K562 (cell line): ENCODE measurements around the gene GRIN2A. TPM values are rescaled to one million over a fixed set of nuclear protein-coding genes. Genes with fewer than 3 reads are reported as not detected.

Source experiments
- ATAC-seq: fragments of 200-7000 bp; cut with Tn5 transposase; 3 replicates; pipeline ENCODE4 v1.9.1; 2020; ENCODE audit warnings: moderate library complexity
- BruUV-seq: library from RNA; stranded (reverse); fragments of 400-500 nt; replicated peaks from 2 replicates; lab custom pipeline; 2021; lab: Mats Ljungman, UMichigan
- CTCF ChIA-PET: fragments of 300-600 bp; formaldehyde crosslinking; extraction: SDS; loops from one replicate; lab custom pipeline; 2021; ENCODE audit warnings: low intra/inter-chr PET ratio; lab: Yijun Ruan, JAX
- POLR2A ChIA-PET: fragments of 300-600, 350-650 bp; sonication (Branson Sonifier 250); formaldehyde crosslinking; extraction: SDS; loops from one replicate; lab custom pipeline; 2021; ENCODE audit warnings: antibody characterized with exemption, inconsistent platforms; lab: Yijun Ruan, JAX
- DNase-seq, 4 experiments: peaks; one replicate each; pipeline versions ENCODE4 v3.0.0 to v3.0.0-alpha.2; 2011 to 2018; ENCODE audit warnings: low spot score in 3 of 4, mixed read lengths in 3 of 4; ENCODE audit errors: extremely low read depth in 1 of 4
- FAIRE-seq: peaks from 2 replicates; lab custom pipeline; 2011; peaks lifted over from hg19 to GRCh38; lab: Jason Lieb, UNC
- H2AFZ ChIP-seq: 2 replicates; pipeline ENCODE4 v1.6.0; 2011; ENCODE audit warnings: low read depth, low read length, control low read depth, inconsistent platforms
- H3K27ac ChIP-seq: fragments of 200-600 bp; 3 replicates; pipeline ENCODE4 v1.8.0; 2011; ENCODE audit warnings: low read depth, mild to moderate bottlenecking, control low read depth, inconsistent platforms, low read length, moderate library complexity, mixed read lengths; ENCODE audit errors: extremely low read depth
- H3K27me3 ChIP-seq, 2 experiments: fragments of 300-600 bp in 1 of 2; 2 replicates in 1 of 2; 3 replicates in 1 of 2; pipeline versions ENCODE4 v1.6.0 to v1.8.0; 2011; ENCODE audit warnings: inconsistent platforms in 2 of 2, low read length in 2 of 2, mild to moderate bottlenecking in 1 of 2, mixed read lengths in 1 of 2, moderate library complexity in 1 of 2; ENCODE audit not compliant: control insufficient read depth in 2 of 2, insufficient read depth in 2 of 2
- H3K36me3 ChIP-seq: fragments of 300-600 bp; 3 replicates; pipeline ENCODE4 v1.8.0; 2011; ENCODE audit warnings: mild to moderate bottlenecking, low read length, inconsistent platforms; ENCODE audit not compliant: control insufficient read depth, insufficient read depth
- H3K4me1 ChIP-seq, 2 experiments: fragments of 200-600 bp in 1 of 2; replicated peaks in 1 of 2; 2 replicates in 1 of 2; 3 replicates in 1 of 2; pipeline versions ENCODE4 v1.5.1 to v1.8.0; 2011; ENCODE audit warnings: inconsistent platforms in 2 of 2, low read length in 2 of 2, mild to moderate bottlenecking in 1 of 2, mixed read lengths in 1 of 2, moderate library complexity in 1 of 2; ENCODE audit not compliant: control insufficient read depth in 2 of 2, insufficient read depth in 2 of 2
- H3K4me2 ChIP-seq: 2 replicates; pipeline ENCODE4 v1.6.1; 2011; ENCODE audit warnings: low read length, control low read depth, inconsistent platforms, mixed read lengths; ENCODE audit not compliant: insufficient read depth
- H3K4me3 ChIP-seq: fragments of 200-600 bp; sonication (generic), shearing (Covaris generic); 2 replicates; pipeline ENCODE4 v1.5.1; 2016; ENCODE audit warnings: control low read depth, inconsistent platforms
- H3K79me2 ChIP-seq: fragments of 200-600 bp; 3 replicates; pipeline ENCODE4 v1.8.0; 2011; ENCODE audit warnings: low read length, inconsistent platforms; ENCODE audit not compliant: control insufficient read depth, insufficient read depth
- H3K9ac ChIP-seq, 2 experiments: 2 replicates each; pipeline versions ENCODE4 v1.6.0 to v1.6.1; 2011; ENCODE audit warnings: low read depth in 2 of 2, low read length in 2 of 2, control low read depth in 1 of 2, inconsistent platforms in 1 of 2, mild to moderate bottlenecking in 1 of 2, mixed read lengths in 1 of 2; ENCODE audit not compliant: insufficient read depth in 1 of 2
- H3K9me1 ChIP-seq: one replicate; pipeline ENCODE4 v1.6.0; 2011; ENCODE audit warnings: inconsistent platforms, mild to moderate bottlenecking, low read length, moderate library complexity; ENCODE audit not compliant: control insufficient read depth, insufficient read depth
- H3K9me3 ChIP-seq: replicated peaks from 2 replicates; pipeline ENCODE4 v1.5.1; 2011; ENCODE audit warnings: low read depth, low read length, inconsistent platforms; ENCODE audit not compliant: control insufficient read depth, insufficient read depth
- H4K20me1 ChIP-seq: replicated peaks from 2 replicates; pipeline ENCODE4 v1.6.1; 2011; ENCODE audit warnings: low read length, inconsistent platforms, mixed read lengths; ENCODE audit not compliant: control insufficient read depth, insufficient read depth
- BRD9 ChIP-seq: fragments of 450-650 bp; IDR thresholded peaks from 2 replicates; pipeline ENCODE4 v1.6.1; 2018; ENCODE audit warnings: low read depth; ENCODE audit not compliant: partially characterized antibody
- FOXA3 ChIP-seq, 2 experiments: fragments of 450-650 bp in 1 of 2; sonication (generic) in 1 of 2; formaldehyde crosslinking; IDR thresholded peaks in 1 of 2; conservative IDR thresholded peaks in 1 of 2; 2 replicates each; pipeline versions ENCODE4 v1.4.0 to v1.8.0; 2020 to 2022; ENCODE audit warnings: mild to moderate bottlenecking in 2 of 2, missing genetic modification reagents in 1 of 2
- HDAC2 ChIP-seq: fragments of 450-650 bp; IDR thresholded peaks from 2 replicates; pipeline ENCODE4 v1.6.1; 2016; ENCODE audit warnings: mild to moderate bottlenecking
- RBM14 ChIP-seq: fragments of 200-400 bp; formaldehyde crosslinking; IDR thresholded peaks from 2 replicates; pipeline ENCODE4 v1.6.1; 2018; ENCODE audit warnings: low read depth, mild to moderate bottlenecking, low read length, moderate library complexity, borderline replicate concordance; ENCODE audit not compliant: insufficient read depth
- RBM25 ChIP-seq: fragments of 200-400 bp; formaldehyde crosslinking; IDR thresholded peaks from 2 replicates; pipeline ENCODE4 v1.6.1; 2018; ENCODE audit warnings: low read length, low read depth, moderate library complexity; ENCODE audit not compliant: severe bottlenecking
- ZC3H11A ChIP-seq: IDR thresholded peaks from 2 replicates; pipeline ENCODE4 v1.6.1; 2012; ENCODE audit warnings: low read depth, low read length, improper control_type of control experiment
- ZKSCAN1 ChIP-seq: fragments of 150-350 bp; IDR thresholded peaks from 2 replicates; pipeline ENCODE4 v1.6.1; 2016; ENCODE audit warnings: low read depth, low read length
- ZNF175 ChIP-seq: fragments of 200-800 bp; sonication (Bioruptor generic); IDR thresholded peaks from 2 replicates; pipeline ENCODE4 v1.6.1; 2016; ENCODE audit warnings: low read depth, mild to moderate bottlenecking, missing genetic modification characterization, missing compliant biosample characterization
- ZNF445 ChIP-seq: fragments of 250-450 bp; sonication (Bioruptor Pico); IDR thresholded peaks from 2 replicates; pipeline ENCODE4 v1.4.0; 2020; ENCODE audit warnings: low read depth, mild to moderate bottlenecking, moderate library complexity
- WGBS: fragments of 100-300 bp; shearing (Covaris generic); methylation state at CpG from one replicate; pipeline ENCODE4 v1.1.6; 2016; ENCODE audit warnings: low coverage, mixed read lengths; ENCODE audit not compliant: insufficient coverage; ENCODE audit errors: missing lambda C conversion rate; 5-methylcytosine and 5-hydroxymethylcytosine counted together
- in situ Hi-C: fragments of 300-500 bp; cut with MboI; formaldehyde crosslinking; loops from 4 replicates; pipeline ENCODE4 v1.15.0; 2018; ENCODE audit warnings: inconsistent platforms, mixed read lengths
- intact Hi-C: fragments of 100-400 bp; cut with micrococcal nuclease; formaldehyde crosslinking; loops from 2 replicates; pipeline ENCODE4 v1.14.2; 2022
- polyA plus RNA-seq, 8 experiments: library from polyadenylated mRNA; depleted of rRNA in 4 of 8; stranded (reverse) in 5 of 8; unstranded in 3 of 8; fragments of >200 nt; fragmentation: Nextera tagmentation in 2 of 8; fragmentation: Illumina TruSeq in 1 of 8; extraction: Ambion mirVana in 2 of 8; extraction: Trizol in 1 of 8; gene quantifications; 2 replicates each; pipeline versions ENCODE4 v1.2.1 to v1.2.3, GENCODE V29; 2011 to 2014; ENCODE audit warnings: inconsistent platforms in 1 of 8, missing spikeins in 1 of 8
- total RNA-seq, 7 experiments: library from RNA; depleted of rRNA in 6 of 7; stranded (reverse); fragments of >200 nt in 6 of 7; fragmentation: Illumina TruSeq in 2 of 7; extraction: Trizol in 2 of 7; gene quantifications; 2 replicates each; pipeline versions ENCODE4 v1.2.1 to v1.2.3, GENCODE V29; 2011 to 2021; ENCODE audit warnings: low replicate concordance in 1 of 7

The GRIN2A gene
- total and polyA plus RNA-seq, 9 of the 15 experiments (the other 6 are each of a cell fraction or from before 2014, with no cell fraction given) = not detected

- DNase-seq (no peak), ATAC-seq (no peak), FAIRE-seq (no peak)
- no peak overlapping the region for H2AFZ ChIP-seq
- no peak overlapping the region for H3K4me2 ChIP-seq
- in situ Hi-C loops (no loop called here), intact Hi-C loops (no loop called here)
- BruUV-seq = no TSS peak
- no peaks in the 10 kb centered on the region for H3K9me1 ChIP-seq
- no peaks in the 10 kb centered on the region for H3K9me3 ChIP-seq
- no peak overlapping the region for H3K4me3 ChIP-seq
- TF ChIP-seq HDAC2 = no peak
- TF ChIP-seq BRD9 = no peak
- no peak for TF ChIP-seq ZNF445
- no peak for TF ChIP-seq RBM14
- TF ChIP-seq ZKSCAN1 = no peak
- no peak for TF ChIP-seq ZC3H11A
- no peak for TF ChIP-seq ZNF175
- peak; percentile 51 for TF ChIP-seq RBM25
- no peak for TF ChIP-seq FOXA3 (CRISPR knock-in tag; conservative IDR thresholded peaks at IDR 0.05 in 1 of 2, IDR thresholded peaks at IDR 0.05 in 1 of 2)
- H3K36me3 ChIP-seq = no peaks in the 10 kb centered on the region
- no peaks in the 10 kb centered on the region for H3K27me3 ChIP-seq
- H3K79me2 ChIP-seq = no peaks in the 10 kb centered on the region
- no peak overlapping the region for H3K27ac ChIP-seq
- ChIA-PET POLR2A (no interaction called here), CTCF (no interaction called here)
- 0% methylated on average over 6 of the region's 6 CpGs for WGBS
- no peaks in the 10 kb centered on the region for H3K4me1 ChIP-seq
- no peak overlapping the region for H3K9ac ChIP-seq
- no peaks in the 10 kb centered on the region for H4K20me1 ChIP-seq
These were observed 443.5 kb downstream of the GRIN2A start for GRCh38 chr16:9738690-9739089.
